HepG2 (cell line): Measurements from ENCODE around the gene ABAT. TPM values are rescaled to one million over a fixed set of nuclear protein-coding genes. Genes with fewer than 3 reads are reported as not detected.

Source experiments
- EP300 ChIP-seq, 3 experiments: sonication (generic) in 1 of 3; formaldehyde crosslinking in 1 of 3; IDR thresholded peaks; 2 replicates each; pipeline versions ENCODE4 v1.5.1 to v1.6.1; 2011 to 2020; ENCODE audit warnings: low read depth in 2 of 3, low read length in 2 of 3, borderline replicate concordance in 1 of 3, improper control_type of control experiment in 1 of 3, mild to moderate bottlenecking in 1 of 3, missing genetic modification reagents in 1 of 3, moderate library complexity in 1 of 3
- HNRNPL ChIP-seq: fragments of 200-400 bp; formaldehyde crosslinking; IDR thresholded peaks from 2 replicates; pipeline ENCODE4 v1.6.1; 2017; ENCODE audit warnings: mild to moderate bottlenecking, low read depth, low read length
- HOXA3 ChIP-seq: sonication (generic); formaldehyde crosslinking; IDR thresholded peaks from 2 replicates; pipeline ENCODE4 v1.5.0; 2020; ENCODE audit warnings: missing genetic modification reagents
- HOXA9 ChIP-seq: sonication (generic); formaldehyde crosslinking; IDR thresholded peaks from 2 replicates; pipeline ENCODE4 v1.8.1; 2022; ENCODE audit warnings: missing genetic modification reagents, mild to moderate bottlenecking, moderate library complexity, borderline replicate concordance
- MAF1 ChIP-seq: sonication (generic); formaldehyde crosslinking; IDR thresholded peaks from 2 replicates; pipeline ENCODE4 v1.5.0; 2020; ENCODE audit warnings: missing genetic modification reagents, borderline replicate concordance
- RFXAP ChIP-seq: sonication (generic); formaldehyde crosslinking; IDR thresholded peaks from 2 replicates; pipeline ENCODE4 v1.4.0; 2020; ENCODE audit warnings: missing genetic modification reagents, borderline replicate concordance
- SSRP1 ChIP-seq: IDR thresholded peaks from 2 replicates; pipeline ENCODE4 v1.6.1; 2016; ENCODE audit warnings: control low read depth
- ZBTB7A ChIP-seq: sonication (generic); formaldehyde crosslinking; IDR thresholded peaks from 2 replicates; pipeline ENCODE4 v1.8.0; 2022; ENCODE audit warnings: mild to moderate bottlenecking, missing genetic modification reagents
- ZNF263 ChIP-seq: sonication (generic); formaldehyde crosslinking; IDR thresholded peaks from 2 replicates; pipeline ENCODE4 v1.4.0; 2020; ENCODE audit warnings: missing genetic modification reagents
- ZNF432 ChIP-seq: sonication (generic); formaldehyde crosslinking; IDR thresholded peaks from 2 replicates; pipeline ENCODE4 v1.5.0; 2020; ENCODE audit warnings: missing genetic modification reagents, mild to moderate bottlenecking, borderline replicate concordance
- ZNF564 ChIP-seq: sonication (generic); formaldehyde crosslinking; IDR thresholded peaks from 2 replicates; pipeline ENCODE4 v1.8.1; 2023; ENCODE audit warnings: mild to moderate bottlenecking, missing genetic modification reagents
- ZNF629 ChIP-seq: sonication (generic); formaldehyde crosslinking; conservative IDR thresholded peaks from 2 replicates; pipeline ENCODE4 v1.5.0; 2020; ENCODE audit warnings: missing genetic modification reagents
- ZNF710 ChIP-seq: sonication (generic); formaldehyde crosslinking; IDR thresholded peaks from 2 replicates; pipeline ENCODE4 v1.5.0; 2020; ENCODE audit warnings: mild to moderate bottlenecking, missing genetic modification reagents, borderline replicate concordance
- ZNF740 ChIP-seq: sonication (generic); formaldehyde crosslinking; IDR thresholded peaks from 2 replicates; pipeline ENCODE4 v1.4.0; 2020; ENCODE audit warnings: missing genetic modification reagents
- ZSCAN20 ChIP-seq: sonication (generic); formaldehyde crosslinking; IDR thresholded peaks from 2 replicates; pipeline ENCODE4 v1.4.0; 2020; ENCODE audit warnings: missing genetic modification reagents, mild to moderate bottlenecking, borderline replicate concordance
- polyA plus RNA-seq, 8 experiments: library from polyadenylated mRNA; depleted of rRNA in 3 of 8; stranded (reverse) in 7 of 8; unstranded in 1 of 8; fragments of >200 nt; fragmentation: Illumina TruSeq in 4 of 8; extraction: Trizol in 4 of 8; gene quantifications; 2 replicates each; pipeline versions ENCODE4 v1.2.1 to v1.2.3, GENCODE V29; 2011 to 2016; ENCODE audit warnings: low read depth in 4 of 8, missing spikeins in 1 of 8, mixed read lengths in 1 of 8; ENCODE audit not compliant: insufficient read depth in 1 of 8
- total RNA-seq, 5 experiments: library from RNA; depleted of rRNA; stranded (reverse); fragments of >200 nt; fragmentation: Illumina TruSeq; extraction: Trizol; gene quantifications; 2 replicates each; pipeline ENCODE4 v1.2.3, GENCODE V29; 2016; ENCODE audit warnings: low read depth in 1 of 5

The ABAT gene
- total and polyA plus RNA-seq, 2 of the 13 experiments (the other 11 are each of a cell fraction or from before 2014, with no cell fraction given): 47.6 to 97.3 TPM

GRCh38 chr16:8729779-8730334 is 55.4 kb downstream of the ABAT start (continued):
- TF ChIP-seq ZNF710 (CRISPR knock-in tag): 0 out of 2 replicates have a peak, but pooled peaks have one; percentile 1
- TF ChIP-seq ZNF263 (CRISPR knock-in tag): no peak
- 0 out of 2 replicates have a peak, but pooled peaks have one; percentile 24 for TF ChIP-seq ZNF432 (CRISPR knock-in tag)
- no peak for TF ChIP-seq MAF1 (CRISPR knock-in tag)
- peak; percentile 21; the same call in 1 of the 2 replicates for TF ChIP-seq RFXAP (CRISPR knock-in tag)
- TF ChIP-seq ZNF740: no peak
- 0 out of 2 replicates have a peak, but pooled peaks have one; percentile 22 for TF ChIP-seq ZBTB7A
- TF ChIP-seq HOXA3 (CRISPR knock-in tag): 0 out of 2 replicates have a peak, but pooled peaks have one; percentile 16
- no peak for TF ChIP-seq HOXA9 (CRISPR knock-in tag)
- TF ChIP-seq HNRNPL: no peak
- TF ChIP-seq EP300 (IDR thresholded peaks at IDR 0.05; ENCODE audit: low read depth in 2 of 2, low read length in 2 of 2): no peak
- no peak for TF ChIP-seq EP300 (CRISPR knock-in tag; IDR thresholded peaks at IDR 0.05; ENCODE audit: borderline replicate concordance)
- no peak for TF ChIP-seq ZNF629 (CRISPR knock-in tag)
- no peak for TF ChIP-seq SSRP1 (CRISPR knock-in tag)
- TF ChIP-seq ZSCAN20 (CRISPR knock-in tag): no peak
- TF ChIP-seq ZNF564 (CRISPR knock-in tag): no peak
